ENCODE measurements around the gene WT1.

Gene WT1

GRCh38 chr11:32438346-32438865, 3.1 kb upstream of the WT1 start:
- no peak for DNase-seq (ENCODE audit: low read depth)

GRCh38 chr11:32437495-32438345, 2.4 kb upstream of the WT1 start:
- DNase-seq (ENCODE audit: low read depth) = no peak

- DNase-seq (ENCODE audit: low read depth) = no peak
Measured at GRCh38 chr11:32436751-32437494, 1.6 kb upstream of the WT1 start.

- no peak for DNase-seq (ENCODE audit: low read depth)
Measured at GRCh38 chr11:32435942-32436750, 807 bp upstream of the WT1 start.

GRCh38 chr11:32435152-32435480, 223 bp downstream of the WT1 start:
- DNase-seq (ENCODE audit: low read depth) = no peak

- DNase-seq (ENCODE audit: low read depth) = no peak
Measured at GRCh38 chr11:32434356-32435151, 785 bp downstream of the WT1 start.

GRCh38 chr11:32433914-32434355, 1.4 kb downstream of the WT1 start:
- DNase-seq (ENCODE audit: low read depth) = no peak

- no peak for DNase-seq (ENCODE audit: low read depth)
Measured at GRCh38 chr11:32433101-32433913, 2.0 kb downstream of the WT1 start.

- DNase-seq (ENCODE audit: low read depth) = no peak
Measured at GRCh38 chr11:32432565-32432964, 2.8 kb downstream of the WT1 start.

GRCh38 chr11:32430568-32431381, 4.6 kb downstream of the WT1 start:
- no peak for DNase-seq (ENCODE audit: low read depth)

GRCh38 chr11:32429477-32429876, 5.9 kb downstream of the WT1 start:
- DNase-seq (ENCODE audit: low read depth) = no peak

- DNase-seq (ENCODE audit: low read depth) = no peak
Measured at GRCh38 chr11:32428665-32429303, 6.6 kb downstream of the WT1 start.

- DNase-seq (ENCODE audit: low read depth) = no peak
Measured at GRCh38 chr11:32427935-32428664, 7.2 kb downstream of the WT1 start.

GRCh38 chr11:32427616-32427934, 7.8 kb downstream of the WT1 start:
- no peak for DNase-seq (ENCODE audit: low read depth)

GRCh38 chr11:32426819-32427615, 8.3 kb downstream of the WT1 start:
- no peak for DNase-seq (ENCODE audit: low read depth)

GRCh38 chr11:32426192-32426591, 9.1 kb downstream of the WT1 start:
- no peak for DNase-seq (ENCODE audit: low read depth)

GRCh38 chr11:32425761-32426160, 9.6 kb downstream of the WT1 start:
- no peak for DNase-seq (ENCODE audit: low read depth)

GRCh38 chr11:32422545-32422944, 12.8 kb downstream of the WT1 start:
- no peak for DNase-seq (ENCODE audit: low read depth)
